Natural killer cell (primary cell): ENCODE results near the gene HEPACAM2. TPM values are rescaled to one million over a fixed set of nuclear protein-coding genes. Genes with fewer than 3 reads are reported as not detected.

Source experiments
- ATAC-seq, 3 donors: fragments of 150-1000 bp in 2 of 3; fragments of 200-7000 bp in 1 of 3; cut with Tn5 transposase; 1 replicate in 1 of 3; 2 replicates in 2 of 3; pipeline ENCODE4 v1.10.0; 2021; ENCODE audit warnings: mild to moderate bottlenecking in 2 of 3, moderate library complexity in 2 of 3
- DNase-seq, 2 donors: peaks; one replicate each; pipeline versions ENCODE4 v3.0.0 to v3.0.0-alpha.2; 2013 to 2021; ENCODE audit warnings: mixed read lengths in 1 of 2
- H3K27ac ChIP-seq: one replicate; pipeline ENCODE4 v1.5.1; 2013; ENCODE audit warnings: mild to moderate bottlenecking, low read length
- H3K27me3 ChIP-seq: one replicate; pipeline ENCODE4 v1.6.1; 2013; ENCODE audit warnings: low read length; ENCODE audit not compliant: control insufficient read depth, insufficient read depth
- H3K36me3 ChIP-seq: one replicate; pipeline ENCODE4 v1.6.1; 2013; ENCODE audit warnings: low read length; ENCODE audit not compliant: control insufficient read depth, insufficient read depth
- H3K4me1 ChIP-seq: one replicate; pipeline ENCODE4 v1.6.1; 2013; ENCODE audit warnings: low read length; ENCODE audit not compliant: control insufficient read depth, insufficient read depth
- H3K4me3 ChIP-seq: one replicate; pipeline ENCODE4 v1.5.1; 2013; ENCODE audit warnings: low read length
- H3K9me3 ChIP-seq: one replicate; pipeline ENCODE4 v1.6.1; 2013; ENCODE audit warnings: low read length; ENCODE audit not compliant: control insufficient read depth, insufficient read depth
- H3K27ac Mint-ChIP-seq, 2 donors: one replicate each; pipeline ENCODE4 v1.8.0; 2022; ENCODE audit warnings: mild to moderate bottlenecking in 2 of 2, mixed read lengths in 2 of 2, moderate library complexity in 1 of 2
- H3K27me3 Mint-ChIP-seq, 2 donors: one replicate each; pipeline ENCODE4 v1.8.0; 2022; ENCODE audit warnings: low read depth in 2 of 2, mixed read lengths in 2 of 2
- H3K36me3 Mint-ChIP-seq: one replicate; pipeline ENCODE4 v1.8.0; 2022; ENCODE audit warnings: mixed read lengths
- H3K4me1 Mint-ChIP-seq, 2 donors: one replicate each; pipeline ENCODE4 v1.8.0; 2022; ENCODE audit warnings: mixed read lengths in 2 of 2
- H3K4me3 Mint-ChIP-seq: one replicate; pipeline ENCODE4 v1.8.0; 2022; ENCODE audit warnings: mild to moderate bottlenecking, moderate library complexity, mixed read lengths
- H3K9me3 Mint-ChIP-seq, 2 donors: one replicate each; pipeline ENCODE4 v1.8.0; 2022; ENCODE audit warnings: mixed read lengths in 2 of 2
- CTCF ChIP-seq: fragments of 200-600 bp; IDR thresholded peaks from one replicate; pipeline ENCODE4 v1.8.0; 2022; ENCODE audit warnings: antibody characterized with exemption
- WGBS: methylation state at CpG from one replicate; pipeline ENCODE4 v1.1.7; 2013; ENCODE audit warnings: missing lambda C conversion rate; ENCODE audit not compliant: insufficient coverage; 5-methylcytosine and 5-hydroxymethylcytosine counted together
- intact Hi-C: fragments of 100-400 bp; cut with micrococcal nuclease; formaldehyde crosslinking; loops from one replicate; pipeline ENCODE4 v1.14.2; 2022
- total RNA-seq, 4 donors: library from RNA; stranded (reverse); fragments of 120-200 nt in 1 of 4; gene quantifications; one replicate each; pipeline versions ENCODE4 v1.2.3 to v1.2.4, GENCODE V29; 2013 to 2022

Gene HEPACAM2
- total RNA-seq, 3 donors from 2014 or later (not counting 1 experiment from before 2014, with no cell fraction given), result not detected

GRCh38 chr7:93232673-93233018 is 6.4 kb upstream of the HEPACAM2 start:
- no peaks in the 10 kb centered on the region for H3K36me3 ChIP-seq
- H3K27me3 ChIP-seq, result no peaks in the 10 kb centered on the region
- H3K4me1 ChIP-seq, result peaks cover 4% of the 10 kb centered on the region
- H3K27ac ChIP-seq, result peak overlapping the region; percentile 46
- ATAC-seq, result no peak
- WGBS, result 3% methylated on average over 8 of the region's 8 CpGs
- Mint-ChIP-seq H3K4me1 (peaks cover 15 to 18% of the 10 kb centered on the region in 2 donors), H3K9me3 (no peaks in the 10 kb centered on the region), H3K4me3 (peak overlapping the region; percentile 98), H3K36me3 (no peaks in the 10 kb centered on the region), H3K27me3 (peaks cover 0 to under 1% of the 10 kb centered on the region in 2 donors), H3K27ac (peak overlapping the region; percentile 93 to 95)
- no peaks in the 10 kb centered on the region for H3K9me3 ChIP-seq
- no peak for TF ChIP-seq CTCF
- DNase-seq, result no peak
- peak overlapping the region; percentile 73 for H3K4me3 ChIP-seq
- intact Hi-C loops, result loop anchor here (1.0 to 5.0 kb wide), 3 partner anchors 85 to 784 kb away; partner anchors contain the start of gene SAMD9L

- peak within 1 kb of the TSS; percentile 73 for H3K4me3 ChIP-seq
- DNase-seq (peak; percentile 85 to 97), ATAC-seq (peak; percentile 98 to 100 (median 99))
- H3K27ac ChIP-seq, result peak within 1 kb of the TSS; percentile 77
- no peaks in the 10 kb centered on the region for H3K36me3 ChIP-seq
- Mint-ChIP-seq H3K36me3 (no peaks in the 10 kb centered on the region), H3K27ac (peak within 1 kb of the TSS; percentile 93 to 95), H3K4me1 (peaks cover 15 to 18% of the 10 kb centered on the region in 2 donors), H3K9me3 (no peaks in the 10 kb centered on the region), H3K4me3 (peak within 1 kb of the TSS; percentile 98), H3K27me3 (peaks cover 0 to 6% of the 10 kb centered on the region in 2 donors)
- under 1% methylated on average over 40 of the region's 40 CpGs for WGBS
- no peak for TF ChIP-seq CTCF
- no peaks in the 10 kb centered on the region for H3K9me3 ChIP-seq
- H3K27me3 ChIP-seq, result no peaks in the 10 kb centered on the region
- H3K4me1 ChIP-seq, result peaks cover 4% of the 10 kb centered on the region
- intact Hi-C loops, result loop anchor here (1.0 to 5.0 kb wide), 4 partner anchors 85 to 783 kb away; partner anchors contain the start of genes BET1 and SAMD9L
Observed at GRCh38 chr7:93231799-93232672, 5.8 kb upstream of the HEPACAM2 start, which contains the start of gene VPS50. TSS of gene VPS50 (plus strand) at chr7:93232366. CDS start at chr7:93232468, 102 bp downstream.

GRCh38 chr7:93231259-93231658 is 5.0 kb upstream of the HEPACAM2 start:
- TF ChIP-seq CTCF, result no peak
- Mint-ChIP-seq H3K9me3 (no peaks in the 10 kb centered on the region), H3K4me1 (peaks cover 15 to 18% of the 10 kb centered on the region in 2 donors), H3K36me3 (no peaks in the 10 kb centered on the region), H3K4me3 (peak overlapping the region; percentile 98), H3K27ac (peak overlapping the region; percentile 93 to 95), H3K27me3 (peaks cover 0 to 9% of the 10 kb centered on the region in 2 donors)
- Histone ChIP-seq H3K27ac (peak overlapping the region; percentile 77), H3K9me3 (no peaks in the 10 kb centered on the region), H3K36me3 (no peaks in the 10 kb centered on the region), H3K4me3 (peak overlapping the region; percentile 73), H3K27me3 (no peaks in the 10 kb centered on the region), H3K4me1 (peaks cover 4% of the 10 kb centered on the region)
- ATAC-seq (no peak), DNase-seq (no peak)
- WGBS, result 38% methylated on average over 3 of the region's 5 CpGs
- intact Hi-C loops, result loop anchor here (2.0 to 5.0 kb wide), 2 partner anchors 84 to 774 kb away; partner anchors contain the start of genes BET1 and SAMD9L
